Trophoblast cell (in vitro differentiated cells and primary cell): ENCODE measurements around the gene SAP25.

Experiments used
- DNase-seq, 2 donors: peaks; one replicate each; pipeline ENCODE4 v3.0.0-alpha.2; 2016
- H2AFZ ChIP-seq: 2 replicates; pipeline ENCODE4 v1.6.1; 2013; ENCODE audit warnings: low read length, moderate library complexity, mild to moderate bottlenecking; ENCODE audit not compliant: insufficient read depth, poor library complexity
- H2AK5ac ChIP-seq: 2 replicates; pipeline ENCODE4 v1.6.1; 2013; ENCODE audit warnings: mild to moderate bottlenecking, low read length
- H2BK120ac ChIP-seq: 2 replicates; pipeline ENCODE4 v1.6.1; 2013; ENCODE audit warnings: low read length, mild to moderate bottlenecking, moderate library complexity; ENCODE audit not compliant: insufficient read depth, poor library complexity
- H2BK12ac ChIP-seq: 2 replicates; pipeline ENCODE4 v1.6.1; 2013; ENCODE audit warnings: mild to moderate bottlenecking, low read length, moderate library complexity
- H2BK5ac ChIP-seq: 2 replicates; pipeline ENCODE4 v1.6.1; 2013; ENCODE audit warnings: low read length, low read depth, moderate library complexity, mild to moderate bottlenecking; ENCODE audit not compliant: poor library complexity
- H3K14ac ChIP-seq: 2 replicates; pipeline ENCODE4 v1.6.1; 2013; ENCODE audit warnings: mild to moderate bottlenecking, low read length
- H3K18ac ChIP-seq: 2 replicates; pipeline ENCODE4 v1.6.1; 2013; ENCODE audit warnings: mild to moderate bottlenecking, low read length
- H3K23ac ChIP-seq: 2 replicates; pipeline ENCODE4 v1.6.1; 2013; ENCODE audit warnings: low read length
- H3K27ac ChIP-seq: 2 replicates; pipeline ENCODE4 v1.5.1; 2013; ENCODE audit warnings: low read depth, mild to moderate bottlenecking, inconsistent platforms, low read length, moderate library complexity
- H3K27me3 ChIP-seq: 2 replicates; pipeline ENCODE4 v1.6.1; 2013; ENCODE audit warnings: inconsistent platforms, mild to moderate bottlenecking, low read length, moderate library complexity; ENCODE audit not compliant: insufficient read depth
- H3K36me3 ChIP-seq, 2 experiments: 1 replicate in 1 of 2; 2 replicates in 1 of 2; pipeline ENCODE4 v1.6.1; 2013; ENCODE audit warnings: low read length in 2 of 2, mild to moderate bottlenecking in 2 of 2, moderate library complexity in 1 of 2; ENCODE audit not compliant: insufficient read depth in 2 of 2, control insufficient read depth in 1 of 2
- H3K4ac ChIP-seq: 2 replicates; pipeline ENCODE4 v1.6.1; 2013; ENCODE audit warnings: low read depth, mild to moderate bottlenecking, low read length, moderate library complexity
- H3K4me1 ChIP-seq, 2 experiments: 1 replicate in 1 of 2; 2 replicates in 1 of 2; pipeline ENCODE4 v1.6.1; 2013; ENCODE audit warnings: low read length in 2 of 2, mild to moderate bottlenecking in 2 of 2, moderate library complexity in 1 of 2; ENCODE audit not compliant: insufficient read depth in 2 of 2, control insufficient read depth in 1 of 2
- H3K4me2 ChIP-seq: 2 replicates; pipeline ENCODE4 v1.6.1; 2013; ENCODE audit warnings: inconsistent platforms, mild to moderate bottlenecking, low read length, moderate library complexity
- H3K4me3 ChIP-seq: 2 replicates; pipeline ENCODE4 v1.5.1; 2013; ENCODE audit warnings: mild to moderate bottlenecking, low read depth, low read length, inconsistent platforms
- H3K79me1 ChIP-seq: one replicate; pipeline ENCODE4 v1.6.1; 2013; ENCODE audit warnings: low read length
- H3K79me2 ChIP-seq: 2 replicates; pipeline ENCODE4 v1.6.1; 2013; ENCODE audit warnings: low read length, mild to moderate bottlenecking; ENCODE audit not compliant: control insufficient read depth, insufficient read depth, poor library complexity
- H3K9ac ChIP-seq: 2 replicates; pipeline ENCODE4 v1.6.1; 2013; ENCODE audit warnings: mild to moderate bottlenecking, low read length
- H3K9me3 ChIP-seq: 2 replicates; pipeline ENCODE4 v1.6.1; 2013; ENCODE audit warnings: low read depth, mild to moderate bottlenecking, control low read depth, inconsistent platforms, low read length; ENCODE audit not compliant: insufficient read depth
- H4K12ac ChIP-seq: 2 replicates; pipeline ENCODE4 v1.6.1; 2013; ENCODE audit warnings: low read depth, mild to moderate bottlenecking, low read length, moderate library complexity
- H4K8ac ChIP-seq: 2 replicates; pipeline ENCODE4 v1.6.1; 2013; ENCODE audit warnings: low read depth, mild to moderate bottlenecking, low read length, moderate library complexity
- H4K91ac ChIP-seq: one replicate; pipeline ENCODE4 v1.6.1; 2013; ENCODE audit warnings: low read depth, mild to moderate bottlenecking, low read length, moderate library complexity
- WGBS: extraction: QIAGEN DNeasy Blood & Tissue Kit; methylation state at CpG from one replicate; pipeline ENCODE4 v1.1.7; 2013; ENCODE audit warnings: missing lambda C conversion rate; ENCODE audit not compliant: insufficient read length, insufficient coverage; ENCODE audit errors: extremely low coverage; 5-methylcytosine and 5-hydroxymethylcytosine counted together

The SAP25 gene

GRCh38 chr7:100547872-100548271, 25.8 kb downstream of the SAP25 start:
- Histone ChIP-seq H4K91ac (no peak overlapping the region), H3K4me3 (no peak overlapping the region), H2BK12ac (no peak overlapping the region), H2AK5ac (no peak overlapping the region), H2BK120ac (no peak overlapping the region), H3K27ac (no peak overlapping the region), H3K4ac (no peak overlapping the region), H3K18ac (no peak overlapping the region), H4K8ac (no peak overlapping the region), H3K4me2 (no peak overlapping the region), H3K79me2 (no peaks in the 10 kb centered on the region), H3K23ac (no peak overlapping the region), H3K9me3 (no peaks in the 10 kb centered on the region), H4K12ac (no peak overlapping the region), H3K14ac (no peak overlapping the region), H3K27me3 (no peaks in the 10 kb centered on the region), H3K36me3 (no peaks in the 10 kb centered on the region), H3K9ac (no peak overlapping the region), H3K79me1 (peaks cover 4% of the 10 kb centered on the region), H2AFZ (no peak overlapping the region), H2BK5ac (no peak overlapping the region), H3K4me1 (peaks cover 12 to 14% of the 10 kb centered on the region in 2 experiments)
- DNase-seq = no peak
- WGBS = no CpG with 5 or more reads among the region's 2 CpGs

DNA sequence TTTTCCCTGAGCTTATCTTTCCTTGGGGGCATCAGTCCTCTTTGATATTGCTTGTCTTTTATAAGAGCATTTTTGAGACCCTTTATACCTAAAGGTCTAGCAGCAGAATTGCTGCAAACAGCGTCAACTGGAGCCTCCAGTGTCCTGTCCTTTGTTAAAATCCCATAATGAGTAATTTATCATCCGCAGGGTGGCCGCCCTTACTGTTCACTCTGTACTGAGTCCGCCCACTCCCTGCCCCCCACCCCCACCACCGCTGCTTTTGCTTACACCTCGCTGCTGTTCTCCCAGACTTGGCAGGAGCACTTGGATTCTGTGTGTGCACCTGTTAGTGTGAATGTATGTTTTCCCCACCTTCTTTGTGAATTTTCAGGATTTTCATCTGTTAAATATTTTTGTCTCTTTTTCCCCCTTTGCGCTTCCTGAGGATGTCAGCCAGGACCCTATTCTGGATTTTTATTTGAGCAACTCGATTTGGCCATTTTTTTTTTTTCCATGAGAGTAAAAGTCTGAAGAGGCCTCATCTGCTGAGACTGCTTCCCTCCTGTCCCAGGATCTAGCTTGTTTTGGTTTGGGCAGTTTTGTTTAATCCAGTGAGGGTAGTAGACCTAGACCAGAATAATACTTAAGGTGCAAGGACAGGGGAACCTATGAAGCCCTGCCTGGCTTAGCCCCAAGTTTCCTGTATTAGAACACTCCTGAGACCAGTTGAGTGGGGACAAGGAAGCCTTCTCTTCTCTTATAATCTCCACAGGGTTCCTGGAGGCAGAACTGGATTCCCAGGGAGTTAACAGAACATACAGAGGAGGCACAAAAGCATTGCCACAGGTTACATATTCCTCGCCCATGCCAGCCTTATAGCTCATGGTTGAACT, 26.5 kb downstream of the SAP25 start:
- no peaks in the 10 kb centered on the region for H3K79me2 ChIP-seq
- H3K4me2 ChIP-seq = no peak overlapping the region
- H2BK12ac ChIP-seq = no peak overlapping the region
- WGBS = no CpG with 5 or more reads among the region's 9 CpGs
- H2AFZ ChIP-seq = no peak overlapping the region
- H2BK120ac ChIP-seq = no peak overlapping the region
- no peak overlapping the region for H3K14ac ChIP-seq
- no peak overlapping the region for H4K91ac ChIP-seq
- peak overlapping the region; percentile 86 for H3K27ac ChIP-seq
- H2AK5ac ChIP-seq = no peak overlapping the region
- H4K12ac ChIP-seq = no peak overlapping the region
- no peaks in the 10 kb centered on the region for H3K9me3 ChIP-seq
- H3K4me3 ChIP-seq = no peak overlapping the region
- H2BK5ac ChIP-seq = no peak overlapping the region
- peaks cover 12 to 14% of the 10 kb centered on the region in 2 experiments for H3K4me1 ChIP-seq
- H3K79me1 ChIP-seq = peaks cover 4% of the 10 kb centered on the region
- no peak for DNase-seq
- no peak overlapping the region for H3K9ac ChIP-seq
- no peaks in the 10 kb centered on the region for H3K27me3 ChIP-seq
- H3K36me3 ChIP-seq = no peaks in the 10 kb centered on the region
- no peak overlapping the region for H3K18ac ChIP-seq
- H3K4ac ChIP-seq = no peak overlapping the region
- no peak overlapping the region for H4K8ac ChIP-seq
- no peak overlapping the region for H3K23ac ChIP-seq

DNA sequence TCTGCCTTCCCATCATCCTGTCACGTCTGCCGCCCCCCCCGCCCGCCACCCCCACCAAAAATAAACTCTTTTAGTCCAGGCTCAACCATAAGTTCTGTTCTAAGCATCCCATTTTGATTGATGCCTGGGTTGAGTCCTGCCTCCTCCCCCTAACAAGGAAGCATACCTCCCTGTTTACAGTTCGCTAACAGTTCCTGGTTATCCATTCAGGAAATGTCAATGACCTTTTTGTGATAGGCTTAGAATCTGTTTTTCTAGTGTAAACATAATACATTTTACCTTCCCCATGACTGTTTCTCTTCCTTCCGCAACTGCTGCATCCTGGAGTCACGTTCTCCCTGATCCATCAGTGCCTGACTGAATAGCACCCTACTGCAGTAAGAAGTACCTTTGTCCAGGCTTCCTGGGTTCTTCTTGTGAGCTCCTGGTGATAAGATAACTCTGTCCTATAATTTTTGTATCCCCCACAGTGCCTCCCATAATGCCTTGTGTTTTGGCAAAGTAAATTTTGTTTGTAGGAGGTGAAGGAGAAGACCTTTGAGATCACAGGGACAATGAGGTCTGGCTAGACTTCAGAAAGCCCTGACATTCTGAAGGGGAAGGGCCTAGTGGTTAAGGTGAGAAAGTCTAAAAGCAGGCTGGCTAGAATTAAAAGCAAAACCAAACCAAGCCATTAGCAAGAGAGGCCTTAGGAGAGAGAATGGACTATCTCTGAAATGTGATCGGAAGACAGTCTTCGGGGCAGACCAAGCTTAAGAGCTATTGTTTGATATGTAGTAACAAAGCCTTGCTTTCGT, 27.4 kb downstream of the SAP25 start:
- peak overlapping the region; percentile 37 for H2BK120ac ChIP-seq
- peak overlapping the region; percentile 78 for H2BK12ac ChIP-seq
- no peak overlapping the region for H3K4ac ChIP-seq
- H3K4me2 ChIP-seq = peak overlapping the region; percentile 18
- H4K12ac ChIP-seq = no peak overlapping the region
- peaks cover 4% of the 10 kb centered on the region for H3K79me1 ChIP-seq
- H3K4me1 ChIP-seq = peaks cover 12 to 14% of the 10 kb centered on the region in 2 experiments
- peak overlapping the region; percentile 50 for H3K18ac ChIP-seq
- peak overlapping the region; percentile 78 for H2BK5ac ChIP-seq
- peak overlapping the region; percentile 88 for H2AK5ac ChIP-seq
- peak overlapping the region; percentile 24 for H2AFZ ChIP-seq
- peak overlapping the region; percentile 69 for H4K8ac ChIP-seq
- H3K79me2 ChIP-seq = no peaks in the 10 kb centered on the region
- no peaks in the 10 kb centered on the region for H3K36me3 ChIP-seq
- H3K9me3 ChIP-seq = no peaks in the 10 kb centered on the region
- no peak for DNase-seq
- H3K27ac ChIP-seq = peak overlapping the region; percentile 86
- H3K14ac ChIP-seq = peak overlapping the region; percentile 67
- H4K91ac ChIP-seq = no peak overlapping the region
- WGBS = no CpG with 5 or more reads among the region's 10 CpGs
- H3K23ac ChIP-seq = no peak overlapping the region
- no peaks in the 10 kb centered on the region for H3K27me3 ChIP-seq
- H3K9ac ChIP-seq = no peak overlapping the region
- no peak overlapping the region for H3K4me3 ChIP-seq

DNA sequence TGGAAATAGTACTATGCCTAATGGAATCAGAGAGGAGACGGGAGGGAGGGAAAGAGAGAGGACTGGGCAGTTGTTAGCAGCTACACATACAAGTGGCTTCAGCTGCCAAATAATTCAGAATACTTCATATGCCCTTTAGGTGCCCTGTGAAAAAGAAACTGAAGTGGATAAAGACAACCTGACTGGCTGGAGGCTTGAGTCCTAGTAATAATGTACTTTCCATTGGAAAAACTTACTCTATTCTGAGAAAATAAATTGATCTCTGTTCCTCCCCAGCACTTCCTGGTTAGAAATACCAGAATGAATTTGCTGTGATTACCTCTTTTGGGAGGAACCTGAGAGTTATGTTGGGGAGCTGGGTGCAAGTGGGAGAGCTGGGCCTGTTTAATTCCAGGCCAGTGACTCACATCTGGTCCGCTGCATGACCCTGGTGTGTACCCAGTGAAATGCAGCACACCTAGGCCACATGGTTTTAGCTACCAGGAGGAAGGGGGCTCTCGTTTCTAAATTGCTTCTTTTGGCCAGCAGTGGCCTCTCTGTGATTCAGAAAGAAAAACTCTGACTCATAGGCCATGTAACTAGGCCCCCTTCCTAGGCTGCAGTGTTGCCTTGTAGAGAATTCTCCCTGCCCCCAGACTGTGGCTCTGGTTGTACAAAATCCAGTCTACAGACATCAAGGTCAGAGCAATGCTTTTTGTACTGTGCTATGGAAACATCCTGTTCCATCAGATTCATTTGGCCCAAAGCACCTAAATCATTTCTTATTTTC, 28.2 kb downstream of the SAP25 start:
- peaks cover 12 to 14% of the 10 kb centered on the region in 2 experiments for H3K4me1 ChIP-seq

More for the DNA sequence above, 28.2 kb downstream of the SAP25 start:
- H3K4ac ChIP-seq = no peak overlapping the region
- H3K18ac ChIP-seq = no peak overlapping the region
- H2AFZ ChIP-seq = no peak overlapping the region
- H4K12ac ChIP-seq = no peak overlapping the region
- H4K8ac ChIP-seq = peak overlapping the region; percentile 8
- no peaks in the 10 kb centered on the region for H3K36me3 ChIP-seq
- H3K79me1 ChIP-seq = peaks cover 4% of the 10 kb centered on the region
- no peak overlapping the region for H4K91ac ChIP-seq
- no peaks in the 10 kb centered on the region for H3K27me3 ChIP-seq
- no CpG with 5 or more reads among the region's 3 CpGs for WGBS
- no peaks in the 10 kb centered on the region for H3K9me3 ChIP-seq
- H2BK120ac ChIP-seq = no peak overlapping the region
- H2BK12ac ChIP-seq = peak overlapping the region; percentile 15
- H3K9ac ChIP-seq = no peak overlapping the region
- H3K23ac ChIP-seq = no peak overlapping the region
- H3K4me2 ChIP-seq = peak overlapping the region; percentile 29
- H3K14ac ChIP-seq = no peak overlapping the region
- H3K4me3 ChIP-seq = no peak overlapping the region
- peak; percentile 37 to 58 for DNase-seq
- peak overlapping the region; percentile 42 for H2BK5ac ChIP-seq
- peak overlapping the region; percentile 86 for H3K27ac ChIP-seq
- H3K79me2 ChIP-seq = no peaks in the 10 kb centered on the region
- no peak overlapping the region for H2AK5ac ChIP-seq
